Mucosa of descending colon (tissue), 3 donors: Measurements from ENCODE around the gene CCS. TPM values are rescaled to one million over a fixed set of nuclear protein-coding genes. Genes with fewer than 3 reads are reported as not detected.

Source experiments
- ATAC-seq: fragments of 200-7000 bp; cut with Tn5 transposase; one replicate; pipeline ENCODE4 v1.9.1; 2020; ENCODE audit warnings: mild to moderate bottlenecking, moderate library complexity
- DNase-seq, 3 donors: peaks; one replicate each; pipeline ENCODE4 v3.0.0-alpha.2; 2020
- H3K36me3 ChIP-seq: fragments of 200-600 bp; one replicate; pipeline ENCODE4 v1.8.0; 2021; ENCODE audit warnings: low read depth, mild to moderate bottlenecking
- H3K4me1 ChIP-seq: fragments of 200-600 bp; one replicate; pipeline ENCODE4 v1.8.0; 2021; ENCODE audit warnings: low read depth, mild to moderate bottlenecking
- H3K4me3 ChIP-seq: fragments of 200-600 bp; one replicate; pipeline ENCODE4 v1.8.0; 2021; ENCODE audit warnings: mild to moderate bottlenecking
- H3K9me3 ChIP-seq: fragments of 200-600 bp; one replicate; pipeline ENCODE4 v1.8.0; 2021; ENCODE audit warnings: mild to moderate bottlenecking
- intact Hi-C, 2 donors: fragments of 100-400 bp; cut with DNase I in 1 of 2; cut with micrococcal nuclease in 1 of 2; formaldehyde crosslinking; loops; one replicate each; pipeline versions ENCODE4 v1.11.0 to v1.11.1; 2022; cut with DNase I, micrococcal nuclease
- total RNA-seq, 3 donors: library from RNA; stranded (reverse); fragmentation: NEBNext Ultra II Directional in 2 of 3; extraction: Animal tissue kit (Norgen Biotek cat#: 25700) in 2 of 3; gene quantifications; one replicate each; pipeline versions ENCODE4 v1.2.1 to v1.2.4, GENCODE V29; 2021 to 2023
- TF ChIP-seq, protein P1 (sequence below): fragments of 200-600 bp; IDR thresholded peaks from one replicate; pipeline ENCODE4 v1.8.0; 2022; ENCODE audit warnings: antibody characterized with exemption, mild to moderate bottlenecking
- donor health status: DM: no; HTN: no; CAD: no; lungs with moderate emphysema.
- donor health status: DM: no; HTN: no; CAD: no.
- donor health status: DM: no; HTN: yes; CAD: no.

CCS gene
- total RNA-seq, 3 donors from 2014 or later = 34.9 to 50.7 (median 42.2) TPM

DNA sequence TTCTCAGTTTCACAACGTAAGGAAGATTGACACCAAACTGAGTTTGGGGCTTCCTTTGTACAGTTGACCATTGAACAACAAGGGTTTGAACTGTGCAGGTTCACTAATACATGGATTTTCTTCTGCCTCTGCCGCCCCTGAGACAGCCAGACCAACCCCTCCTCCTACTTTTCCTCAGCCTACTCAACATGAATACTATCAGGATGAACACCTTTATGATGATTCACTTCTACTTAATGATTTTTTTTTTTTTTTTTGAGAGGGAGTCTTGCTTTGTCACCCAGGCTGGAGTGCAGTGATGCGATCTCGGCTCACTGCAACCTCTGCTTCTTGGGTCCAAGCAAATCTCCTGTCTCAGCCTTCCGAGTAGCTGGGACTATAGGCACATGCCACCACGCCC lies 60.1 kb downstream of the CCS start:
- Histone ChIP-seq H3K4me1 (peaks cover 2% of the 10 kb centered on the region), H3K4me3 (no peak overlapping the region), H3K9me3 (no peaks in the 10 kb centered on the region), H3K36me3 (no peaks in the 10 kb centered on the region)
- intact Hi-C loops = no loop called here
- ATAC-seq (no peak), DNase-seq (no peak)
- TF ChIP-seq, protein P1, sequence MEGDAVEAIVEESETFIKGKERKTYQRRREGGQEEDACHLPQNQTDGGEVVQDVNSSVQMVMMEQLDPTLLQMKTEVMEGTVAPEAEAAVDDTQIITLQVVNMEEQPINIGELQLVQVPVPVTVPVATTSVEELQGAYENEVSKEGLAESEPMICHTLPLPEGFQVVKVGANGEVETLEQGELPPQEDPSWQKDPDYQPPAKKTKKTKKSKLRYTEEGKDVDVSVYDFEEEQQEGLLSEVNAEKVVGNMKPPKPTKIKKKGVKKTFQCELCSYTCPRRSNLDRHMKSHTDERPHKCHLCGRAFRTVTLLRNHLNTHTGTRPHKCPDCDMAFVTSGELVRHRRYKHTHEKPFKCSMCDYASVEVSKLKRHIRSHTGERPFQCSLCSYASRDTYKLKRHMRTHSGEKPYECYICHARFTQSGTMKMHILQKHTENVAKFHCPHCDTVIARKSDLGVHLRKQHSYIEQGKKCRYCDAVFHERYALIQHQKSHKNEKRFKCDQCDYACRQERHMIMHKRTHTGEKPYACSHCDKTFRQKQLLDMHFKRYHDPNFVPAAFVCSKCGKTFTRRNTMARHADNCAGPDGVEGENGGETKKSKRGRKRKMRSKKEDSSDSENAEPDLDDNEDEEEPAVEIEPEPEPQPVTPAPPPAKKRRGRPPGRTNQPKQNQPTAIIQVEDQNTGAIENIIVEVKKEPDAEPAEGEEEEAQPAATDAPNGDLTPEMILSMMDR = no peak

Other genes with a start within 250 kb of the CCS start
- 10 to 100 TPM; 35.9 to 47.6 (median 39.3) TPM for gene BRMS1, start 248.1 kb upstream of the CCS start, total RNA-seq
- gene B4GAT1, start 245.6 kb upstream of the CCS start, total RNA-seq = 10 to 100 TPM; 13.4 to 34.6 (median 13.4) TPM
- gene SLC29A2, start 221.4 kb upstream of the CCS start, total RNA-seq = 10 to 100 TPM; 10.3 to 22.6 (median 14.9) TPM
- gene NPAS4, start 172.2 kb upstream of the CCS start, total RNA-seq = 1 to 10 TPM in 1 of 3 donors, not detected in 2; 5.6 TPM
- 10 to 100 TPM; 43.7 to 64.9 (median 46.6) TPM for gene MRPL11, start 154.3 kb upstream of the CCS start, total RNA-seq
- gene PELI3, start 126.3 kb upstream of the CCS start, total RNA-seq = 10 to 100 TPM in 1 of 3 donors, 1 to 10 TPM in 2; 2.8 to 25.5 (median 3.6) TPM
- gene DPP3, start 112.8 kb upstream of the CCS start, total RNA-seq = 10 to 100 TPM; 37.9 to 92.2 (median 75.5) TPM
- 10 to 100 TPM; 27.7 to 49.3 (median 35.4) TPM for gene BBS1, start 82.5 kb upstream of the CCS start, total RNA-seq
- 10 to 100 TPM in 2 of 3 donors, 1 to 10 TPM in 1; 9.1 to 11.8 (median 10.4) TPM for gene ZDHHC24, start 47.1 kb upstream of the CCS start, total RNA-seq
- under 1 TPM in 1 of 3 donors, not detected in 2; 0.09 TPM for gene ACTN3, start 46.3 kb upstream of the CCS start, total RNA-seq
- gene CTSF, start 24.6 kb upstream of the CCS start, total RNA-seq = 10 to 100 TPM in 1 of 3 donors, 1 to 10 TPM in 2; 5.8 to 84.3 (median 8.3) TPM
- gene CCDC87, start 122 bp upstream of the CCS start, total RNA-seq = under 1 TPM; 0.32 to 0.63 (median 0.58) TPM
- 10 to 100 TPM; 63.8 to 87.0 (median 72.6) TPM for gene RBM14, start 23.4 kb downstream of the CCS start, total RNA-seq
- 100 to 1,000 TPM; 101 to 125 (median 104) TPM for gene RBM4, start 45.5 kb downstream of the CCS start, total RNA-seq
- 10 to 100 TPM; 16.7 to 22.7 (median 16.7) TPM for gene RBM4B, start 84.7 kb downstream of the CCS start, total RNA-seq
- gene SPTBN2, start 136.0 kb downstream of the CCS start, total RNA-seq = 10 to 100 TPM in 1 of 3 donors, 1 to 10 TPM in 2; 3.7 to 10.0 (median 6.3) TPM